Spleen (tissue), 7 donors: Measurements from ENCODE around the gene HDAC7.

Experiments used
- POLR2AphosphoS5 ChIP-seq, 3 donors: sonication (generic); formaldehyde crosslinking; IDR thresholded peaks; one replicate each; pipeline ENCODE4 v1.5.1; 2017; ENCODE audit warnings: antibody characterized with exemption in 3 of 3
- TF ChIP-seq, protein P1 (sequence below), 11 experiments: fragments of 200-600 bp in 7 of 11; fragments of 450-650 bp in 4 of 11; sonication (generic) in 4 of 11; IDR thresholded peaks in 8 of 11; conservative IDR thresholded peaks in 3 of 11; 1 replicate in 7 of 11; 2 replicates in 4 of 11; pipeline versions ENCODE4 v1.4.0 to v1.8.0; 2016 to 2021; ENCODE audit warnings: antibody characterized with exemption in 11 of 11, inconsistent platforms in 4 of 11, mild to moderate bottlenecking in 1 of 11
- donor health status: DM: no; HTN: no; CAD: no; lungs with moderate emphysema.
- donor health status: DM: no; HTN: no; CAD: no.
- donor health status: DM: no; HTN: no; CAD: no.

DNA sequence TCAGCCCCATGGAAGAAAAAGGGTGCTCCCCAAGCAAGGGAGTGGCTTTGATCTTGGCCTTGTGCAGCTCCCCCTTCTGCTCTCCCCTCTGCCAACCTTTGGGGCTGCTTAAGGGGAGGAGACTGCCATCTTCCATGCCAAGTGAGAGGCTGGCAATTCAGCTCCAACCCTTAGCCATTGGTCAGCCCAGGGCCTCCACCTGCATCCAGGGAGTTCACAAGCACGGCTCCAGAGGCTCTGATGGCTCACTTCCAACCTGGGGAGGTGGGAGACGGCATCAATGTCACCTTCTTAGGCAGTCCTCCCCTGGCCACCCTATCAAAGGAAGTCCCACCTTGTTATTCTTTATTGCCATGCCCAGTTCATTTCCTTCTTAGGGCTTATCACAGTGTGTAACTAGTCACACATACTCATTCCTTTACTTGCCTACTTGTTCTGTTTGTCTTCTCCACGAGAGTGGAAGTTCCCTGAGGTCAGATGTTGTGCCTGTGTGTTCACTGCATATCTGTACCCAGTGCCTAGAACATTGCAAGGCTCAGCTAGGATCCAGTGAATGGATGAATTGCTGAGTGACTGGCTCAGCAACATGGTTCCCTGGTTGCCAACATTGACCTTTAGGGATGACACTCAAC is 5.0 kb downstream of the HDAC7 start:
- TF ChIP-seq, protein P1, sequence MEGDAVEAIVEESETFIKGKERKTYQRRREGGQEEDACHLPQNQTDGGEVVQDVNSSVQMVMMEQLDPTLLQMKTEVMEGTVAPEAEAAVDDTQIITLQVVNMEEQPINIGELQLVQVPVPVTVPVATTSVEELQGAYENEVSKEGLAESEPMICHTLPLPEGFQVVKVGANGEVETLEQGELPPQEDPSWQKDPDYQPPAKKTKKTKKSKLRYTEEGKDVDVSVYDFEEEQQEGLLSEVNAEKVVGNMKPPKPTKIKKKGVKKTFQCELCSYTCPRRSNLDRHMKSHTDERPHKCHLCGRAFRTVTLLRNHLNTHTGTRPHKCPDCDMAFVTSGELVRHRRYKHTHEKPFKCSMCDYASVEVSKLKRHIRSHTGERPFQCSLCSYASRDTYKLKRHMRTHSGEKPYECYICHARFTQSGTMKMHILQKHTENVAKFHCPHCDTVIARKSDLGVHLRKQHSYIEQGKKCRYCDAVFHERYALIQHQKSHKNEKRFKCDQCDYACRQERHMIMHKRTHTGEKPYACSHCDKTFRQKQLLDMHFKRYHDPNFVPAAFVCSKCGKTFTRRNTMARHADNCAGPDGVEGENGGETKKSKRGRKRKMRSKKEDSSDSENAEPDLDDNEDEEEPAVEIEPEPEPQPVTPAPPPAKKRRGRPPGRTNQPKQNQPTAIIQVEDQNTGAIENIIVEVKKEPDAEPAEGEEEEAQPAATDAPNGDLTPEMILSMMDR (IDR thresholded peaks at IDR 0.05 in 8 of 11, conservative IDR thresholded peaks at IDR 0.05 in 3 of 11): no peak
- TF ChIP-seq POLR2AphosphoS5 (IDR thresholded peaks at IDR 0.05): no peak
